Measurements from ENCODE around the gene YTHDC2. TPM values are rescaled to one million over a fixed set of nuclear protein-coding genes. Genes with fewer than 3 reads are reported as not detected.

The YTHDC2 gene
- total and polyA plus RNA-seq, 8 donors = 3.8 to 78.0 (median 22.9) TPM

GRCh38 chr5:113552137-113552536 is 38.6 kb downstream of the YTHDC2 start:
- intact Hi-C loops (cut with DNase I; ENCODE audit: low total_unique reads) = no loop called here
- 91 to 99% (median 95%) methylated on average over 1 of the region's 1 CpG for WGBS, 5 donors
- H3K27ac ChIP-seq = no peak overlapping the region
- DNase-seq = no peak
- H3K27me3 ChIP-seq = no peaks in the 10 kb centered on the region
- no peaks in the 10 kb centered on the region for H3K9me3 ChIP-seq
- H3K4me1 ChIP-seq = no peaks in the 10 kb centered on the region
- peaks cover 4 to 81% (median 77%) of the 10 kb centered on the region in 4 donors for H3K36me3 ChIP-seq
- TF ChIP-seq POLR2AphosphoS5 (IDR thresholded peaks at IDR 0.05) (no peak), EP300 (IDR thresholded peaks at IDR 0.05) (no peak), CTCF (IDR thresholded peaks at IDR 0.05) (no peak), POLR2A (IDR thresholded peaks at IDR 0.05) (no peak)
- no peak overlapping the region for H3K4me3 ChIP-seq

GRCh38 chr5:113552620-113553019 is 39.1 kb downstream of the YTHDC2 start:
- H3K9me3 ChIP-seq = no peaks in the 10 kb centered on the region
- H3K36me3 ChIP-seq = peaks cover 4 to 86% (median 80%) of the 10 kb centered on the region in 4 donors
- no peaks in the 10 kb centered on the region for H3K4me1 ChIP-seq
- no peaks in the 10 kb centered on the region for H3K27me3 ChIP-seq
- intact Hi-C loops (cut with DNase I; ENCODE audit: low total_unique reads) = no loop called here
- no peak for DNase-seq
- no peak overlapping the region for H3K4me3 ChIP-seq
- no peak overlapping the region for H3K27ac ChIP-seq
- no peak for TF ChIP-seq EP300 (IDR thresholded peaks at IDR 0.05)
- TF ChIP-seq POLR2AphosphoS5 (IDR thresholded peaks at IDR 0.05) = no peak

- DNase-seq = no peak
- Histone ChIP-seq H3K27ac (no peak overlapping the region), H3K4me3 (no peak overlapping the region), H3K36me3 (peaks cover 9 to 100% (median 96%) of the 10 kb centered on the region in 4 donors), H3K9me3 (no peaks in the 10 kb centered on the region), H3K27me3 (no peaks in the 10 kb centered on the region), H3K4me1 (no peaks in the 10 kb centered on the region)
- intact Hi-C loops (cut with DNase I; ENCODE audit: low total_unique reads) = no loop called here
- 92 to 100% (median 95%) methylated on average over 3 of the region's 3 CpGs for WGBS, 5 donors
- TF ChIP-seq CTCF (IDR thresholded peaks at IDR 0.05) (no peak), POLR2AphosphoS5 (IDR thresholded peaks at IDR 0.05) (no peak)
These were observed 49.4 kb downstream of the YTHDC2 start for GRCh38 chr5:113562828-113563400.

- Histone ChIP-seq H3K4me1 (no peaks in the 10 kb centered on the region), H3K4me3 (no peak overlapping the region), H3K27ac (no peak overlapping the region), H3K27me3 (no peaks in the 10 kb centered on the region), H3K9me3 (peaks cover 0 to 7% (median 4%) of the 10 kb centered on the region in 4 donors), H3K36me3 (peaks cover 6 to 100% (median 94%) of the 10 kb centered on the region in 4 donors)
- intact Hi-C loops (cut with DNase I; ENCODE audit: low total_unique reads) = no loop called here
- DNase-seq = no peak
- TF ChIP-seq POLR2A (IDR thresholded peaks at IDR 0.05) (no peak), EP300 (IDR thresholded peaks at IDR 0.05) (no peak), POLR2AphosphoS5 (IDR thresholded peaks at IDR 0.05) (no peak), CTCF (IDR thresholded peaks at IDR 0.05) (no peak)
- 97 to 98% (median 97%) methylated on average over 5 of the region's 5 CpGs for WGBS, 5 donors
These were observed 55.9 kb downstream of the YTHDC2 start for GRCh38 chr5:113569396-113569795.

GRCh38 chr5:113572716-113573115 is 59.2 kb downstream of the YTHDC2 start:
- 93 to 100% (median 98%) methylated on average over 2 of the region's 2 CpGs for WGBS, 5 donors

More at GRCh38 chr5:113572716-113573115, 59.2 kb downstream of the YTHDC2 start:
- peaks cover 6 to 77% (median 75%) of the 10 kb centered on the region in 4 donors for H3K36me3 ChIP-seq
- H3K4me1 ChIP-seq = no peaks in the 10 kb centered on the region
- H3K27me3 ChIP-seq = no peaks in the 10 kb centered on the region
- no peak for DNase-seq
- no peak overlapping the region for H3K27ac ChIP-seq
- TF ChIP-seq POLR2AphosphoS5 (IDR thresholded peaks at IDR 0.05) (no peak), EP300 (IDR thresholded peaks at IDR 0.05) (no peak), CTCF (IDR thresholded peaks at IDR 0.05) (no peak), POLR2A (IDR thresholded peaks at IDR 0.05) (no peak)
- peaks cover 0 to 7% (median 4%) of the 10 kb centered on the region in 4 donors for H3K9me3 ChIP-seq
- H3K4me3 ChIP-seq = no peak overlapping the region
- intact Hi-C loops (cut with DNase I; ENCODE audit: low total_unique reads) = no loop called here

All from stomach (tissue), 9 donors.